ENCODE measurements around the gene EMILIN3. TPM values are rescaled to one million over a fixed set of nuclear protein-coding genes. Genes with fewer than 3 reads are reported as not detected.
A peak's percentile ranks its signal among the peaks of the same experiment; 100 is the strongest.
"Not testable (repeated sequence)": the region's sequence is repeated elsewhere in the genome, so short reads cannot be mapped to it uniquely, and the experiment has no call there.

EMILIN3 gene
- total RNA-seq, 1 donor from 2014 or later, result under 0.01 TPM

DNA sequence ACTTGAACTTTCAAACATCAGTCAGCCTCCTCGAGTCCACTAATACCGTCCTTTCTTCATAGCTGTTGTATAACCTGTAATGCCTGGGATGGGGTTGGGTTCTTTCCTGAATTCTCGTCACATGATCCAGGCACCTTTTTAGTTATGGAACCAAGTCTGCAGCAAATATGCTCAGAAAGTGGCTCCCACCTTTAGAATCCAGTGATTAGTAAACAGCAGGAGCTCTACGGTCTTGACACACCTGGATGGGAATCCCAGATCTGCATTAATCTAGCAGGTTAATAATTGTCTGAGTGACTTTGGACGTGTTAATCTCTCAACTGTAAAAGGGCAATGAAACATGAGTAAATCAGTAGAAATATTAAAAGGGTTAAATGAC is 48.4 kb downstream of the EMILIN3 start:
- no peak for DNase-seq (ENCODE audit: low read depth in 2 of 2)

DNA sequence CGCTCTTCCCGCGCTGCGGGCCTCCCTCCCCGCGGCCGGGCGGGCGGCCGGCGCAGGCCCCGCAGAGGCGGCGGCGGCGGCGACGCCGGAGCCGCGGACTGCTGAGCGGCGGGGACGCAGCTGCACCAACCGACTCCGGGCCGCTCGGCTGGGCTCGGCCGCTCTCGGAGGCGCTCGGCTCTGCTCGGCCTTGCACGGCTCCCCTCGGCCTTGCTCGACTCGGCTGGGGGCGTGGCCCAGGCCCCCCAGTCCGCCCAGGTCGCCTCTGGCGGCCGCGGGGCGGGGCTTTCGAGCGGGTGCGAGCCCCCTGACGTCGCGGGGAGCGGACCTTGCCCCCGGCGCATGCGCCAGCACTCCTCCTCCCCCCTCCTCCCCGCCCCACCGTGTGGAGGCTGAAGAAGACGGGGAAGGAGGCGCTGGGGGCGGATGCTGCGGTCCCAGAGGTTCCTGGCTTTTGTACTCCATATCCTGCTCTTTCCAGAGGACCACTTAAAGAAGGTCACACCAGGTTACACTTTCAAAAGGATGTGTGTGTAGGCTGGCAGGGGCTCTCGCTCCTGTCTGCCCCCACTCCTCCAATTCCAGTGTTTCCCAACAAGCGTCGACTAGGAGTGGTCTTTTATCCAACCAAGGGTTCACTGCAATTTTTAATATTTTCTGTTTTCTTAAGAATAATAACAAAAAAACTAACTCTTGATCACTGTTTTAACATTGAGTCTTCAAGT is 48.9 kb downstream of the EMILIN3 start, which contains the start of gene ZHX3:
Gene ZHX3 (minus strand): TSS at position 186 of the 725 bp plus-strand sequence. CDS start 112,815 bp downstream, outside the sequence.
- DNase-seq (ENCODE audit: low read depth in 2 of 2), result peak; percentile 84 to 95

DNA sequence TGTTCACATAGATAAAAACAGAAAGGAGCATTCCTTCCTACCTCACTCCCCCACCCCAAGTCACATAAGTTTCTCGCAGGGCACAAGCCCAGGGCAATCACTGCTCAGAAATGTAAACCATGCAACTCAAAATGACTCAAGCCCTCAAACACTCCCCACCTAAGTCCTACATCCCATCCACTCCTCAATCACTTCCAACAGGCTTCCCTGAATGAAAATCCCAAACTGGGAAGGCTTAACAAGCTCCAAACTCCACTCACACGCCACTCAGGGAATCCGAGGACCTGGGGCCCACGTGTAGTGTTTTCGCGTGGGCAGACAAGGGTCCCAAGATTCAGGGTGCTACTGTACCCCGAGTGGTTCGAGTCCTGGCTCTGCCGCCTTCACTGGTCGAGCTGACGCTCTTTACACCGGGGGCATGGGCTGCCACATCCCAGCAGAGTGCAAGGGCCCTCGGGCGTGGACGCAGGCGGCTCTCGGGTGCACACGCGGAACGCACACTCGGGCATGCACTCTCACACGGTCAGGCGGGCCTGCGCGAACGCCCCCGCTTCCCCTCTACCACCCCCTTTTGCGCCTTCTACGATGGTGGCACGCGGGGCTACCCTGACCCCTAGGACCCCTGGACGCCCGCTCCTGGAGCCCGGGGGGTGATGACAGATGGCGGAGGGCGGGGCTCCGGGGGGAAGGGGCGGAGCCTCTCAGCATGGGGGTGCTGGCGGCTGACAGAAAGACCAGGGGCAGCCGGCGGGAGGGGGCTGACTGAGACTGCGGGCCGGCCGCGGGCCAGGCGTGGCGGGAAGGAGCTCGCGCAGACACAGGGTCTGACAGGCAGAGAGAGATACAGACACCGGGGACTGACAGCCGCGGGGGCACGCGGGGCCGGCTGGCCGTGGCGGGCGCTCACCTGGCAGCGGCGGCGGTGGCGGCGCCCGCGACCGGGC is 49.7 kb downstream of the EMILIN3 start:
- peak; percentile 12 to 69 for DNase-seq (ENCODE audit: low read depth in 2 of 2)

DNA sequence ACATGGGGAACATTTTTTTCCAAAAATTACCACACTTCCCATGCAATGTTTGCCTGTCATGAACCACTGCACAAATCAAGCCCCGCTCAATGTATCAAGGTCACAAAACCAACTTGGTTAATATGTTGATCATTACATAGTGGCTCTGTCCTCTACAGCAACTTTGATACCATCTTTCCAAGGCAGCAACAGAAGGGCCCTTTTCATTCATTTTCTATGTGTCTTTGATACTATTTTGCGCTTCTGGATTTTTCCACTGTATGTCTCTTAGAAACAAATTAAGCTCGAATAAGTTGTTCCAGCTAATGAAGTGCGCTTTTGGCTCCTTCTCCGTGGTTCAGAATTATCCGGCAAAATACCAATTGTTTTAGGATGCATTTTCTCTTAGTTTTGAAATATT is 50.6 kb downstream of the EMILIN3 start:
- no peak for DNase-seq (ENCODE audit: low read depth in 2 of 2)

DNA sequence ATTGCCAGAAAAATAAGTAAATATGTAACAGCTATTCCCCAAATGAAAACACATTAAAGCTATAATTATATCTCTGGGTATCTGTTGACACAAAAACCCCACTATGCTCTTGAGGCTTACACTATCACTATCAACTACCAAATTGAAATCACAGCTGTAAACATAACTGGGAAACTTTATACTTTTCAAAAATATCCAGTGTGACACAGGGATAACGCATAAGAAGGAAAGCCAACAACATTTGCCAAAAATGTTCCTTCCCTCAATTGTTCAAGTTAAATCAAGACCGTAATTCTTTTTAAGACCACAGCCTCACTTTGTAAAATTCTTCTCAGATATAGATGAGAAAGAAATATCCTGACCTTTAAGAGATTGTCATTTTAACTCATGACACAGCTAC is 52.2 kb downstream of the EMILIN3 start:
- no peak for DNase-seq (ENCODE audit: low read depth in 2 of 2)

DNA sequence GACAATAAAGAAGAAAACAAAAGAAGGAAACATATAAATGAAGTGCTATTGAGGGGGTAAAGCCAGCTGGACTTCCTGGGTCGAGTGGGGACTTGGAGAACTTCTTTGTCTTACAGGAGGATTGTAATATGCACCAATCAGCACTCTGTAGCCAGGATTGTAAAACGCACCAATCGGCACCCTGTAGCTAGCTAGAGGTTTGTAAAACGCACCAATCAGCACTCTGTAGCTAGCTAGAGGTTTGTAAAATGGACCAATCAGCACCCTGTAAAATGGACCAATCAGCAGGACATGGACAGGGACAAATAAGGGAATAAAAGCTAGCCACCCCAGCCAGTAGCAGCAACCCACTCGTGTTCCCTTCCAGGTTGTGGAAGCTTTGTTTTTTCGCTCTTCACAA is 54.6 kb downstream of the EMILIN3 start:
- DNase-seq (ENCODE audit: low read depth in 2 of 2), result not testable (repeated sequence)

Other genes with a start within 250 kb of the EMILIN3 start
- gene PLCG1, start 229.3 kb downstream of the EMILIN3 start, total RNA-seq, result 112 and 160 TPM in 2 replicates
- 6.2 and 6.4 TPM in 2 replicates for gene ZHX3, start 49.1 kb downstream of the EMILIN3 start, total RNA-seq
- gene LPIN3, start 26.0 kb downstream of the EMILIN3 start, total RNA-seq, result 0.13 and 0.77 TPM in 2 replicates